Measurements from ENCODE around the gene OR2A42. TPM values are rescaled to one million over a fixed set of nuclear protein-coding genes. Genes with fewer than 3 reads are reported as not detected.
"Not testable (repeated sequence)": the region's sequence is repeated elsewhere in the genome, so short reads cannot be mapped to it uniquely, and the experiment has no call there.

Gene OR2A42
- polyA plus RNA-seq (2011; rRNA removed) (0.02 TPM in 1 of 2 replicates, not detected in the other), polyA minus RNA-seq (2011; rRNA and poly(A)+ RNA removed) (not detected in 2 replicates)

GRCh38 chr7:144239365-144239764 lies at the start of gene OR2A42:
Gene OR2A42, minus strand, starts transcription at chr7:144239605. Its CDS starts 6,762 bp downstream, at chr7:144232843.
- CTCF ChIA-PET: not testable (repeated sequence)

GRCh38 chr7:144287171-144287784 lies 47.9 kb upstream of the OR2A42 start:
- H3K27me3 ChIP-seq (ENCODE audit: control insufficient read depth, insufficient read depth, low read length); CTCF ChIA-PET; H3K36me3 ChIP-seq (ENCODE audit: control insufficient read depth, insufficient read depth, low read length); H3K4me3 ChIP-seq (ENCODE audit: low read depth, low read length); DNase-seq (ENCODE audit: low read depth); POLR2A ChIA-PET: not testable (repeated sequence)

More at GRCh38 chr7:144239365-144239764, at the start of gene OR2A42:
- POLR2A ChIA-PET; H3K27me3 ChIP-seq (ENCODE audit: control insufficient read depth, insufficient read depth, low read length); DNase-seq (ENCODE audit: low read depth); H3K4me3 ChIP-seq (ENCODE audit: low read depth, low read length); H3K36me3 ChIP-seq (ENCODE audit: control insufficient read depth, insufficient read depth, low read length): not testable (repeated sequence)

- CTCF ChIA-PET; DNase-seq (ENCODE audit: low read depth); H3K27me3 ChIP-seq (ENCODE audit: control insufficient read depth, insufficient read depth, low read length); H3K36me3 ChIP-seq (ENCODE audit: control insufficient read depth, insufficient read depth, low read length); H3K4me3 ChIP-seq (ENCODE audit: low read depth, low read length); POLR2A ChIA-PET: not testable (repeated sequence)
These were observed 44.3 kb upstream of the OR2A42 start for GRCh38 chr7:144283716-144284115.

- POLR2A ChIA-PET, CTCF ChIA-PET: not testable (repeated sequence)
These were observed 43.1 kb upstream of the OR2A42 start for GRCh38 chr7:144282490-144282889.

GRCh38 chr7:144281981-144282380 lies 42.6 kb upstream of the OR2A42 start:
- H3K4me3 ChIP-seq (ENCODE audit: low read depth, low read length); DNase-seq (ENCODE audit: low read depth); H3K36me3 ChIP-seq (ENCODE audit: control insufficient read depth, insufficient read depth, low read length); H3K27me3 ChIP-seq (ENCODE audit: control insufficient read depth, insufficient read depth, low read length); CTCF ChIA-PET; POLR2A ChIA-PET: not testable (repeated sequence)

More at GRCh38 chr7:144282490-144282889, 43.1 kb upstream of the OR2A42 start:
- H3K27me3 ChIP-seq (ENCODE audit: control insufficient read depth, insufficient read depth, low read length); H3K36me3 ChIP-seq (ENCODE audit: control insufficient read depth, insufficient read depth, low read length); H3K4me3 ChIP-seq (ENCODE audit: low read depth, low read length); DNase-seq (ENCODE audit: low read depth): not testable (repeated sequence)

GRCh38 chr7:144280010-144280409 lies 40.6 kb upstream of the OR2A42 start:
- POLR2A ChIA-PET; DNase-seq (ENCODE audit: low read depth); CTCF ChIA-PET; H3K27me3 ChIP-seq (ENCODE audit: control insufficient read depth, insufficient read depth, low read length); H3K36me3 ChIP-seq (ENCODE audit: control insufficient read depth, insufficient read depth, low read length); H3K4me3 ChIP-seq (ENCODE audit: low read depth, low read length): not testable (repeated sequence)

- POLR2A ChIA-PET; CTCF ChIA-PET; DNase-seq (ENCODE audit: low read depth); H3K27me3 ChIP-seq (ENCODE audit: control insufficient read depth, insufficient read depth, low read length); H3K36me3 ChIP-seq (ENCODE audit: control insufficient read depth, insufficient read depth, low read length); H3K4me3 ChIP-seq (ENCODE audit: low read depth, low read length): not testable (repeated sequence)
These were observed 35.9 kb upstream of the OR2A42 start for GRCh38 chr7:144275281-144275680.

- H3K27me3 ChIP-seq (ENCODE audit: control insufficient read depth, insufficient read depth, low read length); H3K36me3 ChIP-seq (ENCODE audit: control insufficient read depth, insufficient read depth, low read length); CTCF ChIA-PET; H3K4me3 ChIP-seq (ENCODE audit: low read depth, low read length); DNase-seq (ENCODE audit: low read depth); POLR2A ChIA-PET: not testable (repeated sequence)
These were observed 29.8 kb upstream of the OR2A42 start, which contains the start of gene CTAGE8 for GRCh38 chr7:144269188-144269587. Gene CTAGE8, minus strand, starts transcription at chr7:144269288. Its CDS starts 38 bp downstream, at chr7:144269250.

- POLR2A ChIA-PET; H3K4me3 ChIP-seq (ENCODE audit: low read depth, low read length); H3K27me3 ChIP-seq (ENCODE audit: control insufficient read depth, insufficient read depth, low read length); DNase-seq (ENCODE audit: low read depth); H3K36me3 ChIP-seq (ENCODE audit: control insufficient read depth, insufficient read depth, low read length); CTCF ChIA-PET: not testable (repeated sequence)
These were observed 25.3 kb upstream of the OR2A42 start, which contains the start of gene OR2A7 for GRCh38 chr7:144264692-144265091. Gene OR2A7, minus strand, starts transcription at chr7:144264792. Its CDS starts 5,164 bp downstream, at chr7:144259628.

- H3K27me3 ChIP-seq (ENCODE audit: control insufficient read depth, insufficient read depth, low read length); DNase-seq (ENCODE audit: low read depth); H3K36me3 ChIP-seq (ENCODE audit: control insufficient read depth, insufficient read depth, low read length); H3K4me3 ChIP-seq (ENCODE audit: low read depth, low read length); POLR2A ChIA-PET; CTCF ChIA-PET: not testable (repeated sequence)
These were observed 22.7 kb upstream of the OR2A42 start for GRCh38 chr7:144262128-144262527.

GRCh38 chr7:144259067-144259466 lies 19.7 kb upstream of the OR2A42 start:
- H3K36me3 ChIP-seq (ENCODE audit: control insufficient read depth, insufficient read depth, low read length); H3K27me3 ChIP-seq (ENCODE audit: control insufficient read depth, insufficient read depth, low read length); H3K4me3 ChIP-seq (ENCODE audit: low read depth, low read length); CTCF ChIA-PET; POLR2A ChIA-PET; DNase-seq (ENCODE audit: low read depth): not testable (repeated sequence)
